Measurements from ENCODE around the gene UPK1A.
A peak's percentile ranks its signal among the peaks of the same experiment; 100 is the strongest.

The UPK1A gene

GRCh38 chr19:35692010-35692409, 25.7 kb downstream of the UPK1A start:
- TF ChIP-seq ZNF274 (IDR thresholded peaks at IDR 0.05; ENCODE audit: low read depth, low read length) (no peak), YY1 (IDR thresholded peaks at IDR 0.05; ENCODE audit: insufficient read depth, insufficient read length) (no peak), SUZ12 (IDR thresholded peaks at IDR 0.05; ENCODE audit: extremely low read depth, insufficient read depth, insufficient read length) (no peak)
- no peaks in the 10 kb centered on the region for H3K36me3 ChIP-seq (ENCODE audit: insufficient read depth, insufficient read length, low read length)
- H3K27me3 ChIP-seq (ENCODE audit: insufficient read depth, insufficient read length): no peaks in the 10 kb centered on the region
- H3K9ac ChIP-seq (ENCODE audit: insufficient read length, low read depth): no peak overlapping the region
- no peaks in the 10 kb centered on the region for H3K4me1 ChIP-seq (ENCODE audit: insufficient read depth, insufficient read length)
- no peak for DNase-seq (ENCODE audit: low read depth, low spot score)
- H3K9me3 ChIP-seq (ENCODE audit: insufficient read depth, low read length): no peaks in the 10 kb centered on the region
- no peak overlapping the region for H3K4me3 ChIP-seq (ENCODE audit: insufficient read length, low read depth)

GRCh38 chr19:35693422-35693821, 27.1 kb downstream of the UPK1A start:
- no peak for DNase-seq (ENCODE audit: low read depth, low spot score)
- no peaks in the 10 kb centered on the region for H3K36me3 ChIP-seq (ENCODE audit: insufficient read depth, insufficient read length, low read length)
- H3K9me3 ChIP-seq (ENCODE audit: insufficient read depth, low read length): no peaks in the 10 kb centered on the region
- H3K4me3 ChIP-seq (ENCODE audit: insufficient read length, low read depth): no peak overlapping the region
- no peaks in the 10 kb centered on the region for H3K4me1 ChIP-seq (ENCODE audit: insufficient read depth, insufficient read length)
- TF ChIP-seq SUZ12 (IDR thresholded peaks at IDR 0.05; ENCODE audit: extremely low read depth, insufficient read depth, insufficient read length): no peak
- TF ChIP-seq ZNF274 (IDR thresholded peaks at IDR 0.05; ENCODE audit: low read depth, low read length): no peak
- no peak for TF ChIP-seq YY1 (IDR thresholded peaks at IDR 0.05; ENCODE audit: insufficient read depth, insufficient read length)
- H3K9ac ChIP-seq (ENCODE audit: insufficient read length, low read depth): no peak overlapping the region
- no peaks in the 10 kb centered on the region for H3K27me3 ChIP-seq (ENCODE audit: insufficient read depth, insufficient read length)

- Histone ChIP-seq H3K36me3 (ENCODE audit: insufficient read depth, insufficient read length, low read length) (no peaks in the 10 kb centered on the region), H3K4me3 (ENCODE audit: insufficient read length, low read depth) (no peak overlapping the region), H3K9ac (ENCODE audit: insufficient read length, low read depth) (no peak overlapping the region), H3K9me3 (ENCODE audit: insufficient read depth, low read length) (no peaks in the 10 kb centered on the region), H3K27me3 (ENCODE audit: insufficient read depth, insufficient read length) (no peaks in the 10 kb centered on the region), H3K4me1 (ENCODE audit: insufficient read depth, insufficient read length) (no peaks in the 10 kb centered on the region)
- TF ChIP-seq ZNF274 (IDR thresholded peaks at IDR 0.05; ENCODE audit: low read depth, low read length) (no peak), SUZ12 (IDR thresholded peaks at IDR 0.05; ENCODE audit: extremely low read depth, insufficient read depth, insufficient read length) (no peak), YY1 (IDR thresholded peaks at IDR 0.05; ENCODE audit: insufficient read depth, insufficient read length) (no peak)
- DNase-seq (ENCODE audit: low read depth, low spot score): peak; percentile 65
Observed at GRCh38 chr19:35693835-35694599, 27.7 kb downstream of the UPK1A start.

GRCh38 chr19:35695895-35696422, 29.6 kb downstream of the UPK1A start:
- TF ChIP-seq SUZ12 (IDR thresholded peaks at IDR 0.05; ENCODE audit: extremely low read depth, insufficient read depth, insufficient read length) (no peak), YY1 (IDR thresholded peaks at IDR 0.05; ENCODE audit: insufficient read depth, insufficient read length) (no peak), ZNF274 (IDR thresholded peaks at IDR 0.05; ENCODE audit: low read depth, low read length) (no peak)
- Histone ChIP-seq H3K36me3 (ENCODE audit: insufficient read depth, insufficient read length, low read length) (no peaks in the 10 kb centered on the region), H3K27me3 (ENCODE audit: insufficient read depth, insufficient read length) (no peaks in the 10 kb centered on the region), H3K9me3 (ENCODE audit: insufficient read depth, low read length) (no peaks in the 10 kb centered on the region), H3K4me3 (ENCODE audit: insufficient read length, low read depth) (no peak overlapping the region), H3K9ac (ENCODE audit: insufficient read length, low read depth) (no peak overlapping the region), H3K4me1 (ENCODE audit: insufficient read depth, insufficient read length) (no peaks in the 10 kb centered on the region)
- DNase-seq (ENCODE audit: low read depth, low spot score): no peak

- H3K9me3 ChIP-seq (ENCODE audit: insufficient read depth, low read length): no peaks in the 10 kb centered on the region
Observed at GRCh38 chr19:35696835-35697234, 30.5 kb downstream of the UPK1A start.

GRCh38 chr19:35702223-35703012, 36.1 kb downstream of the UPK1A start:
- Histone ChIP-seq H3K9me3 (ENCODE audit: insufficient read depth, low read length) (no peaks in the 10 kb centered on the region; the same call in 1 of the 2 replicates), H3K9ac (ENCODE audit: insufficient read length, low read depth) (peak overlapping the region; percentile 61), H3K27me3 (ENCODE audit: insufficient read depth, insufficient read length) (no peaks in the 10 kb centered on the region), H3K4me1 (ENCODE audit: insufficient read depth, insufficient read length) (peaks cover 2% of the 10 kb centered on the region), H3K4me3 (ENCODE audit: insufficient read length, low read depth) (peak overlapping the region; percentile 60), H3K36me3 (ENCODE audit: insufficient read depth, insufficient read length, low read length) (no peaks in the 10 kb centered on the region)
- TF ChIP-seq YY1 (IDR thresholded peaks at IDR 0.05; ENCODE audit: insufficient read depth, insufficient read length) (no peak), ZNF274 (IDR thresholded peaks at IDR 0.05; ENCODE audit: low read depth, low read length) (no peak), SUZ12 (IDR thresholded peaks at IDR 0.05; ENCODE audit: extremely low read depth, insufficient read depth, insufficient read length) (no peak)
- DNase-seq (ENCODE audit: low read depth, low spot score): peak; percentile 94

More at GRCh38 chr19:35696835-35697234, 30.5 kb downstream of the UPK1A start:
- H3K36me3 ChIP-seq (ENCODE audit: insufficient read depth, insufficient read length, low read length): no peaks in the 10 kb centered on the region
- H3K27me3 ChIP-seq (ENCODE audit: insufficient read depth, insufficient read length): no peaks in the 10 kb centered on the region
- H3K9ac ChIP-seq (ENCODE audit: insufficient read length, low read depth): no peak overlapping the region
- H3K4me1 ChIP-seq (ENCODE audit: insufficient read depth, insufficient read length): no peaks in the 10 kb centered on the region
- TF ChIP-seq SUZ12 (IDR thresholded peaks at IDR 0.05; ENCODE audit: extremely low read depth, insufficient read depth, insufficient read length): no peak
- no peak overlapping the region for H3K4me3 ChIP-seq (ENCODE audit: insufficient read length, low read depth)
- no peak for DNase-seq (ENCODE audit: low read depth, low spot score)

- H3K27me3 ChIP-seq (ENCODE audit: insufficient read depth, insufficient read length): no peaks in the 10 kb centered on the region
- no peak overlapping the region for H3K4me3 ChIP-seq (ENCODE audit: insufficient read length, low read depth)
- no peak overlapping the region for H3K9ac ChIP-seq (ENCODE audit: insufficient read length, low read depth)
- no peak for TF ChIP-seq ZNF274 (IDR thresholded peaks at IDR 0.05; ENCODE audit: low read depth, low read length)
- no peak for TF ChIP-seq YY1 (IDR thresholded peaks at IDR 0.05; ENCODE audit: insufficient read depth, insufficient read length)
- TF ChIP-seq SUZ12 (IDR thresholded peaks at IDR 0.05; ENCODE audit: extremely low read depth, insufficient read depth, insufficient read length): no peak
- H3K4me1 ChIP-seq (ENCODE audit: insufficient read depth, insufficient read length): peaks cover 2% of the 10 kb centered on the region
- no peaks in the 10 kb centered on the region; the same call in 1 of the 2 replicates for H3K9me3 ChIP-seq (ENCODE audit: insufficient read depth, low read length)
- no peaks in the 10 kb centered on the region for H3K36me3 ChIP-seq (ENCODE audit: insufficient read depth, insufficient read length, low read length)
- no peak for DNase-seq (ENCODE audit: low read depth, low spot score)
Observed at GRCh38 chr19:35703343-35703742, 37.0 kb downstream of the UPK1A start.

Data from NT2/D1 (cell line).